ENCODE results near the gene PDE4D. TPM values are rescaled to one million over a fixed set of nuclear protein-coding genes. Genes with fewer than 3 reads are reported as not detected.

PDE4D gene
- total RNA-seq, 1 experiment from 2014 or later, result 3.6 TPM

DNA sequence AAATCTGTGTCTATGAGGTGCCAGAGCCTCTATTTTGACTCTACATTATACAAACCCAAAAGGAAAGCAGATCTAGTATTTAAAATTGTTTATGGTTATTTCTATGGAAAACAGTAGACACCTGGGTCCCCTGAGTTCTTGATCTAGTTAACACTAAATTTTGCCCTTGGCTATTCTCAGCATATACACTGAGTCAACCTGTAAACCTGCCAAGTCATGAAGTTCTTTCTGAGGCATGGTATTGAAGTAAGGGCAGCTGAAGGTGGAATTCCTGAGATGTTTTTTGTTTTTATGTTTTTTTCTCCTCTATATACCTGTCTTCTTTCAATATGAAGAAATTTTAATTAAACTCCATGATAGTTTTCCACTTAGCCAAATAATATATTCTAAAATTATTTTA is 120.2 kb downstream of the PDE4D start:
- Histone ChIP-seq H3K27ac (ENCODE audit: low read length) (no peak overlapping the region), H3K4me2 (ENCODE audit: low read length) (0 out of 2 replicates have a peak overlapping the region, but pooled peaks have one; percentile 21), H3K4me3 (ENCODE audit: low read length) (no peak overlapping the region), H2AFZ (ENCODE audit: low read length) (no peak overlapping the region), H3K9me3 (ENCODE audit: low read length) (no peaks in the 10 kb centered on the region), H3K9me2 (replicated peaks; ENCODE audit: low read length) (no peaks in the 10 kb centered on the region), H3K79me2 (ENCODE audit: low read length) (no peaks in the 10 kb centered on the region), H3K36me3 (ENCODE audit: low read depth, low read length) (no peaks in the 10 kb centered on the region), H4K20me1 (ENCODE audit: low read length) (no peaks in the 10 kb centered on the region), H3K27me3 (ENCODE audit: low read length) (no peaks in the 10 kb centered on the region), H3K9ac (ENCODE audit: low read length) (no peak overlapping the region), H3F3A (ENCODE audit: low read length, unreplicated experiment) (no peaks in the 10 kb centered on the region), H3K4me1 (ENCODE audit: insufficient read depth, low read length) (peaks cover 21% of the 10 kb centered on the region)
- intact Hi-C loops (cut with micrococcal nuclease), result no loop called here
- TF ChIP-seq EZH2 (IDR thresholded peaks at IDR 0.05; ENCODE audit: low read length, unreplicated experiment) (no peak), EZH2phosphoT487 (IDR thresholded peaks at IDR 0.05; ENCODE audit: borderline replicate concordance, low read length) (no peak), CTCF (conservative IDR thresholded peaks at IDR 0.05; ENCODE audit: low read depth, low read length) (no peak)
- POLR2A ChIA-PET (ENCODE audit: unreplicated experiment), result no interaction called here
- no TSS peak for BruUV-seq (replicated peaks)
- DNase-seq (peak; percentile 74), ATAC-seq (peak; percentile 35; the same call in 1 of the 2 replicates)
- CTCF ChIA-PET, result no interaction called here

- H3K4me3 ChIP-seq (ENCODE audit: low read length), result no peak overlapping the region
- peaks cover 2% of the 10 kb centered on the region; the same call in 1 of the 2 replicates for H3K79me2 ChIP-seq (ENCODE audit: low read length)
- DNase-seq (no peak), ATAC-seq (no peak)
- ChIA-PET POLR2A (ENCODE audit: unreplicated experiment) (no interaction called here), CTCF (no interaction called here)
- H3K9me2 ChIP-seq (replicated peaks; ENCODE audit: low read length), result no peaks in the 10 kb centered on the region
- no peak overlapping the region for H3K27ac ChIP-seq (ENCODE audit: low read length)
- 0 out of 2 replicates have a peak overlapping the region, but pooled peaks have one; percentile 21 for H3K4me2 ChIP-seq (ENCODE audit: low read length)
- intact Hi-C loops (cut with micrococcal nuclease), result no loop called here
- no peaks in the 10 kb centered on the region for H3F3A ChIP-seq (ENCODE audit: low read length, unreplicated experiment)
- TF ChIP-seq EZH2 (IDR thresholded peaks at IDR 0.05; ENCODE audit: low read length, unreplicated experiment) (no peak), EZH2phosphoT487 (IDR thresholded peaks at IDR 0.05; ENCODE audit: borderline replicate concordance, low read length) (no peak), CTCF (conservative IDR thresholded peaks at IDR 0.05; ENCODE audit: low read depth, low read length) (no peak)
- H3K9ac ChIP-seq (ENCODE audit: low read length), result no peak overlapping the region
- peaks cover 21% of the 10 kb centered on the region for H3K4me1 ChIP-seq (ENCODE audit: insufficient read depth, low read length)
- H3K27me3 ChIP-seq (ENCODE audit: low read length), result no peaks in the 10 kb centered on the region
- H2AFZ ChIP-seq (ENCODE audit: low read length), result no peak overlapping the region
- H3K9me3 ChIP-seq (ENCODE audit: low read length), result no peaks in the 10 kb centered on the region
- no peaks in the 10 kb centered on the region for H4K20me1 ChIP-seq (ENCODE audit: low read length)
- no TSS peak for BruUV-seq (replicated peaks)
- H3K36me3 ChIP-seq (ENCODE audit: low read depth, low read length), result no peaks in the 10 kb centered on the region
These were observed 120.8 kb downstream of the PDE4D start for GRCh38 chr5:59772757-59773156.

DNA sequence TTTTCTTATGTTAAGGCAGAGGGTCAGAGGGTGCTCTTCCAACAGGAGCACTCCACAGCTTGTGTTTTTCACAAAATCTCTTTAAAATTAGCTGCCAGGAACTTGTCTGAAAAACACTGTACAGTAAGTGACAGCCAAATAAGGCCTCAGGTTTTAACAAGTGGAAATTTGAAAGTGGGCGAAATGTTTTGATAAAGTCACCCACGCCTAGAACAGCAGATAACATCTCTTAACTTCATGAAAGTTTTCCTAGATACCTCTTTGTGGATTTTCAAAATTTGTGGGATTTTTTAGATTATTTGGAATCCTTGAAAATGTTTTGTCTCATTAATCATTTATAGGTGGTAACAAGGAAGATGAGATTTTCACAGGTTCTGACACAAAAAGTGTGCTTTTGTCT is 121.3 kb downstream of the PDE4D start:
- H3K9ac ChIP-seq (ENCODE audit: low read length), result no peak overlapping the region
- ChIA-PET CTCF (no interaction called here), POLR2A (ENCODE audit: unreplicated experiment) (no interaction called here)
- no peaks in the 10 kb centered on the region for H3K27me3 ChIP-seq (ENCODE audit: low read length)
- DNase-seq (no peak), ATAC-seq (no peak)
- TF ChIP-seq CTCF (conservative IDR thresholded peaks at IDR 0.05; ENCODE audit: low read depth, low read length) (no peak), EZH2phosphoT487 (IDR thresholded peaks at IDR 0.05; ENCODE audit: borderline replicate concordance, low read length) (no peak), EZH2 (IDR thresholded peaks at IDR 0.05; ENCODE audit: low read length, unreplicated experiment) (no peak)
- no peak overlapping the region for H3K27ac ChIP-seq (ENCODE audit: low read length)
- no peak overlapping the region for H3K4me2 ChIP-seq (ENCODE audit: low read length)
- H3F3A ChIP-seq (ENCODE audit: low read length, unreplicated experiment), result no peaks in the 10 kb centered on the region
- intact Hi-C loops (cut with micrococcal nuclease), result no loop called here
- no peak overlapping the region for H2AFZ ChIP-seq (ENCODE audit: low read length)
- H3K79me2 ChIP-seq (ENCODE audit: low read length), result peaks cover 7% of the 10 kb centered on the region; the same call in 1 of the 2 replicates
- H3K36me3 ChIP-seq (ENCODE audit: low read depth, low read length), result no peaks in the 10 kb centered on the region
- no TSS peak for BruUV-seq (replicated peaks)
- no peaks in the 10 kb centered on the region for H4K20me1 ChIP-seq (ENCODE audit: low read length)
- peaks cover 22% of the 10 kb centered on the region for H3K4me1 ChIP-seq (ENCODE audit: insufficient read depth, low read length)
- H3K4me3 ChIP-seq (ENCODE audit: low read length), result no peak overlapping the region
- no peaks in the 10 kb centered on the region for H3K9me2 ChIP-seq (replicated peaks; ENCODE audit: low read length)
- no peaks in the 10 kb centered on the region for H3K9me3 ChIP-seq (ENCODE audit: low read length)
